H9 (cell line): ENCODE data around the gene ZDHHC9. TPM values are rescaled to one million over a fixed set of nuclear protein-coding genes. Genes with fewer than 3 reads are reported as not detected.

Experiments
- DNase-seq: peaks from one replicate; pipeline ENCODE4 v3.0.0-alpha.2; 2017
- H2AFZ ChIP-seq: one replicate; pipeline ENCODE4 v1.6.1; 2013; ENCODE audit warnings: mild to moderate bottlenecking, low read length, control low read depth, moderate library complexity
- H2AK5ac ChIP-seq: 2 replicates; pipeline ENCODE4 v1.6.1; 2013; ENCODE audit warnings: low read length, control low read depth, mixed read lengths; ENCODE audit not compliant: insufficient read length
- H2BK120ac ChIP-seq: one replicate; pipeline ENCODE4 v1.6.1; 2013; ENCODE audit warnings: low read depth, mild to moderate bottlenecking, low read length, control low read depth, inconsistent platforms; ENCODE audit not compliant: poor library complexity, severe bottlenecking
- H2BK12ac ChIP-seq: 2 replicates; pipeline ENCODE4 v1.6.1; 2013; ENCODE audit warnings: low read length, control low read depth, mixed read lengths, low read depth; ENCODE audit not compliant: insufficient read length
- H2BK15ac ChIP-seq: 2 replicates; pipeline ENCODE4 v1.6.1; 2013; ENCODE audit warnings: low read depth, low read length, control low read depth
- H2BK20ac ChIP-seq: one replicate; pipeline ENCODE4 v1.6.1; 2013; ENCODE audit warnings: low read depth, mild to moderate bottlenecking, low read length, control low read depth, inconsistent platforms; ENCODE audit not compliant: poor library complexity, severe bottlenecking
- H2BK5ac ChIP-seq: 2 replicates; pipeline ENCODE4 v1.6.1; 2013; ENCODE audit warnings: low read length, control low read depth, mixed read lengths; ENCODE audit not compliant: insufficient read length
- H3K14ac ChIP-seq: 2 replicates; pipeline ENCODE4 v1.6.1; 2013; ENCODE audit warnings: low read length, control low read depth; ENCODE audit not compliant: insufficient read depth
- H3K18ac ChIP-seq: 2 replicates; pipeline ENCODE4 v1.6.1; 2013; ENCODE audit warnings: low read depth, mild to moderate bottlenecking, mixed read lengths, low read length, control low read depth; ENCODE audit not compliant: insufficient read length
- H3K23ac ChIP-seq: 2 replicates; pipeline ENCODE4 v1.6.1; 2013; ENCODE audit warnings: low read length, control low read depth, mixed read lengths, low read depth; ENCODE audit not compliant: insufficient read length
- H3K23me2 ChIP-seq: 2 replicates; pipeline ENCODE4 v1.6.1; 2013; ENCODE audit warnings: low read depth, mild to moderate bottlenecking, mixed read lengths, low read length, control low read depth; ENCODE audit not compliant: insufficient read length, poor library complexity, severe bottlenecking
- H3K27ac ChIP-seq: 2 replicates; pipeline ENCODE4 v1.5.1; 2013; ENCODE audit warnings: low read length, control low read depth, mixed read lengths, low read depth; ENCODE audit not compliant: insufficient read length
- H3K27me3 ChIP-seq: 2 replicates; pipeline ENCODE4 v1.6.1; 2013; ENCODE audit warnings: low read length, control low read depth, inconsistent platforms; ENCODE audit not compliant: insufficient read depth
- H3K4ac ChIP-seq: 2 replicates; pipeline ENCODE4 v1.6.1; 2013; ENCODE audit warnings: low read depth, mild to moderate bottlenecking, control low read depth, inconsistent platforms, low read length, moderate library complexity
- H3K4me1 ChIP-seq: 2 replicates; pipeline ENCODE4 v1.6.1; 2013; ENCODE audit warnings: low read length, control low read depth, inconsistent platforms; ENCODE audit not compliant: insufficient read depth
- H3K4me2 ChIP-seq: 2 replicates; pipeline ENCODE4 v1.6.1; 2013; ENCODE audit warnings: low read length, control low read depth, mixed read lengths; ENCODE audit not compliant: insufficient read length, insufficient read depth
- H3K56ac ChIP-seq: 2 replicates; pipeline ENCODE4 v1.6.1; 2013; ENCODE audit warnings: low read depth, mild to moderate bottlenecking, mixed read lengths, low read length, control low read depth; ENCODE audit not compliant: insufficient read length
- H3K79me1 ChIP-seq: 2 replicates; pipeline ENCODE4 v1.6.1; 2013; ENCODE audit warnings: low read depth, mild to moderate bottlenecking, moderate library complexity, low read length, control low read depth, inconsistent platforms; ENCODE audit not compliant: insufficient read depth, poor library complexity, severe bottlenecking
- H3K79me2 ChIP-seq: 2 replicates; pipeline ENCODE4 v1.6.1; 2013; ENCODE audit warnings: low read length, control low read depth, inconsistent platforms; ENCODE audit not compliant: insufficient read depth
- H3K9ac ChIP-seq: 2 replicates; pipeline ENCODE4 v1.6.1; 2013; ENCODE audit warnings: low read length, control low read depth, mixed read lengths; ENCODE audit not compliant: insufficient read length; ENCODE audit errors: extremely low read depth
- H3K9me3 ChIP-seq: one replicate; pipeline ENCODE4 v1.6.1; 2013; ENCODE audit warnings: low read depth, low read length, inconsistent platforms; ENCODE audit not compliant: control insufficient read depth
- H3T11ph ChIP-seq: one replicate; pipeline ENCODE4 v1.6.1; 2013; ENCODE audit warnings: mild to moderate bottlenecking, low read length, control low read depth, inconsistent platforms
- H4K20me1 ChIP-seq: one replicate; pipeline ENCODE4 v1.6.1; 2013; ENCODE audit not compliant: control insufficient read depth, insufficient read length, insufficient read depth
- H4K5ac ChIP-seq: 2 replicates; pipeline ENCODE4 v1.6.1; 2013; ENCODE audit warnings: low read depth, mild to moderate bottlenecking, mixed read lengths, low read length, control low read depth; ENCODE audit not compliant: insufficient read length
- H4K8ac ChIP-seq: replicated peaks from 2 replicates; pipeline ENCODE4 v1.6.1; 2013; ENCODE audit warnings: low read length, control low read depth, mixed read lengths, low read depth; ENCODE audit not compliant: insufficient read length
- H4K91ac ChIP-seq: 2 replicates; pipeline ENCODE4 v1.6.1; 2013; ENCODE audit warnings: low read depth, mild to moderate bottlenecking, moderate library complexity, mixed read lengths, low read length, control low read depth; ENCODE audit not compliant: insufficient read length
- H3K27ac Mint-ChIP-seq, 3 experiments: 2 replicates in 2 of 3; 3 replicates in 1 of 3; pipeline ENCODE4 v1.8.0; 2020 to 2021; ENCODE audit warnings: mixed read lengths in 3 of 3, mild to moderate bottlenecking in 1 of 3, moderate library complexity in 1 of 3
- H3K27me3 Mint-ChIP-seq: 2 replicates; pipeline ENCODE4 v1.8.0; 2021; ENCODE audit warnings: low read depth, mild to moderate bottlenecking, moderate library complexity, mixed read lengths
- H3K36me3 Mint-ChIP-seq, 3 experiments: 2 replicates in 2 of 3; 3 replicates in 1 of 3; pipeline ENCODE4 v1.8.0; 2020 to 2021; ENCODE audit warnings: low read depth in 3 of 3, mixed read lengths in 3 of 3; ENCODE audit not compliant: insufficient read depth in 1 of 3
- H3K4me1 Mint-ChIP-seq, 2 experiments: 2 replicates each; pipeline ENCODE4 v1.8.0; 2020; ENCODE audit warnings: mixed read lengths in 2 of 2
- H3K4me3 Mint-ChIP-seq, 2 experiments: 2 replicates in 1 of 2; 3 replicates in 1 of 2; pipeline ENCODE4 v1.8.0; 2020 to 2021; ENCODE audit warnings: mild to moderate bottlenecking in 2 of 2, mixed read lengths in 2 of 2, moderate library complexity in 1 of 2
- H3K9me3 Mint-ChIP-seq, 2 experiments: 2 replicates in 1 of 2; 3 replicates in 1 of 2; pipeline ENCODE4 v1.8.0; 2020; ENCODE audit warnings: mild to moderate bottlenecking in 2 of 2, mixed read lengths in 2 of 2, moderate library complexity in 1 of 2
- CTCF ChIP-seq: fragments of 200-600 bp; sonication (generic); conservative IDR thresholded peaks from 3 replicates; pipeline ENCODE4 v1.8.0; 2021; ENCODE audit warnings: antibody characterized with exemption, mild to moderate bottlenecking
- WGBS: extraction: QIAGEN DNeasy Blood & Tissue Kit; methylation state at CpG from one replicate; pipeline ENCODE4 v1.1.7; 2013; ENCODE audit warnings: missing lambda C conversion rate, low lambda C conversion rate, mixed read lengths; ENCODE audit not compliant: insufficient read length; ENCODE audit errors: extremely low coverage; 5-methylcytosine and 5-hydroxymethylcytosine counted together
- total RNA-seq: library from RNA; stranded (reverse); gene quantifications from 2 replicates; pipeline ENCODE4 v1.2.1, GENCODE V29; 2021

ZDHHC9 gene
- total RNA-seq, 1 experiment from 2014 or later: 21.0 TPM

- Histone ChIP-seq H3K9me3 (peaks cover 20% of the 10 kb centered on the region), H2BK5ac (no peak overlapping the region), H3T11ph (no peak overlapping the region), H4K20me1 (no peaks in the 10 kb centered on the region), H3K4me1 (no peaks in the 10 kb centered on the region), H3K27ac (peak overlapping the region; percentile 62), H2BK20ac (no peak overlapping the region), H3K23ac (no peak overlapping the region), H3K27me3 (no peaks in the 10 kb centered on the region), H3K4me2 (no peak overlapping the region), H2AK5ac (no peak overlapping the region), H3K14ac (no peak overlapping the region), H3K23me2 (no peaks in the 10 kb centered on the region), H4K5ac (no peak overlapping the region), H3K4ac (no peak overlapping the region), H3K79me1 (no peaks in the 10 kb centered on the region), H2AFZ (no peak overlapping the region), H4K8ac (no peak overlapping the region), H2BK15ac (no peak overlapping the region), H3K79me2 (no peaks in the 10 kb centered on the region), H4K91ac (no peak overlapping the region), H3K9ac (no peak overlapping the region), H2BK12ac (no peak overlapping the region), H3K56ac (no peak overlapping the region), H2BK120ac (no peak overlapping the region), H3K18ac (no peak overlapping the region)
- no peak for TF ChIP-seq CTCF
- Mint-ChIP-seq H3K27ac (peak overlapping the region in 1 of 3 experiments; percentile 48; a peak in 1 of 7 replicates), H3K4me1 (peaks cover 0 to 3% of the 10 kb centered on the region in 2 experiments; a peak in 2 of 4 replicates), H3K27me3 (no peaks in the 10 kb centered on the region; the same call in 1 of the 2 replicates), H3K36me3 (peaks cover 0 to 9% (median 5%) of the 10 kb centered on the region in 3 experiments; a peak in 3 of 7 replicates), H3K4me3 (no peak overlapping the region), H3K9me3 (peaks cover 6 to 51% of the 10 kb centered on the region in 2 experiments; a peak in 4 of 5 replicates)
- peak; percentile 27 for DNase-seq
- WGBS: no CpG with 5 or more reads among the region's 4 CpGs
Measured at GRCh38 chrX:129876771-129877305, 33.2 kb upstream of the ZDHHC9 start.
